H1 (cell line): ENCODE measurements around the gene GALNT9. TPM values are rescaled to one million over a fixed set of nuclear protein-coding genes. Genes with fewer than 3 reads are reported as not detected.

Source experiments
- CTCF ChIA-PET: fragments of 300-600 bp; sonication (Branson Sonifier 250); formaldehyde crosslinking; loops from one replicate; lab custom pipeline; 2021; ENCODE audit not compliant: partially characterized antibody; lab: Charles Lee
- POLR2A ChIA-PET: fragments of 300-600 bp; sonication (Branson Sonifier 250); formaldehyde crosslinking; loops from one replicate; lab custom pipeline; 2021; ENCODE audit warnings: inconsistent platforms; ENCODE audit not compliant: partially characterized antibody; lab: Charles Lee
- DNase-seq, 2 experiments: peaks; one replicate each; pipeline versions ENCODE4 v3.0.0 to v3.0.0-alpha.2; 2010 to 2022; ENCODE audit warnings: low spot score in 2 of 2, low read depth in 1 of 2, mixed read lengths in 1 of 2
- FAIRE-seq: peaks from 2 replicates; lab custom pipeline; 2011; peaks lifted over from hg19 to GRCh38; lab: Jason Lieb, UNC
- H2AFZ ChIP-seq: 2 replicates; pipeline ENCODE4 v1.8.1; 2012; ENCODE audit warnings: low read length, inconsistent platforms
- H2AK5ac ChIP-seq: 2 replicates; pipeline ENCODE4 v1.6.1; 2013; ENCODE audit warnings: low read depth, low read length
- H2BK120ac ChIP-seq: replicated peaks from 2 replicates; pipeline ENCODE3; 2013; ENCODE audit warnings: low read depth, low read length, inconsistent platforms
- H2BK12ac ChIP-seq: 2 replicates; pipeline ENCODE4 v1.6.1; 2013; ENCODE audit warnings: low read depth, low read length
- H2BK15ac ChIP-seq: 2 replicates; pipeline ENCODE4 v1.6.1; 2013; ENCODE audit warnings: low read length
- H2BK20ac ChIP-seq: 2 replicates; pipeline ENCODE4 v1.6.1; 2013; ENCODE audit warnings: low read length
- H2BK5ac ChIP-seq: 2 replicates; pipeline ENCODE4 v1.6.1; 2013; ENCODE audit warnings: low read depth, low read length
- H3K14ac ChIP-seq: 2 replicates; pipeline ENCODE4 v1.6.1; 2013; ENCODE audit warnings: inconsistent platforms; ENCODE audit not compliant: insufficient read length
- H3K18ac ChIP-seq: 2 replicates; pipeline ENCODE4 v1.6.1; 2013; ENCODE audit warnings: low read length; ENCODE audit errors: extremely low read depth
- H3K23ac ChIP-seq: 2 replicates; pipeline ENCODE4 v1.6.1; 2013; ENCODE audit warnings: inconsistent platforms; ENCODE audit not compliant: insufficient read length
- H3K23me2 ChIP-seq: 2 replicates; pipeline ENCODE4 v1.6.1; 2013; ENCODE audit warnings: low read depth, low read length
- H3K27ac ChIP-seq: 2 replicates; pipeline ENCODE4 v1.6.1; 2011; ENCODE audit warnings: low read depth, low read length, inconsistent platforms
- H3K27me3 ChIP-seq, 4 experiments: replicated peaks in 1 of 4; 1 replicate in 1 of 4; 2 replicates in 3 of 4; pipeline versions ENCODE4 v1.6.1 to v1.8.1; 2011 to 2013; ENCODE audit warnings: low read length in 3 of 4, mild to moderate bottlenecking in 3 of 4, inconsistent platforms in 2 of 4, mixed read lengths in 2 of 4, moderate library complexity in 1 of 4; ENCODE audit not compliant: control insufficient read depth in 3 of 4, insufficient read depth in 3 of 4; ENCODE audit errors: extremely low read depth in 1 of 4
- H3K36me3 ChIP-seq, 4 experiments: 2 replicates each; pipeline versions ENCODE4 v1.6.1 to v1.8.1; 2011 to 2013; ENCODE audit warnings: mild to moderate bottlenecking in 4 of 4, low read length in 3 of 4, moderate library complexity in 2 of 4, control low read depth in 1 of 4, inconsistent platforms in 1 of 4; ENCODE audit not compliant: insufficient read depth in 4 of 4, control insufficient read depth in 2 of 4
- H3K4ac ChIP-seq: replicated peaks from 2 replicates; pipeline ENCODE3; 2013; ENCODE audit warnings: low read length, low read depth, mixed read lengths, inconsistent platforms; ENCODE audit not compliant: insufficient read length
- H3K4me1 ChIP-seq, 4 experiments: replicated peaks in 1 of 4; 1 replicate in 1 of 4; 2 replicates in 3 of 4; pipeline versions ENCODE4 v1.6.1 to v1.8.1; 2011 to 2013; ENCODE audit warnings: low read length in 3 of 4, inconsistent platforms in 2 of 4, mixed read lengths in 1 of 4; ENCODE audit not compliant: insufficient read depth in 4 of 4, control insufficient read depth in 3 of 4
- H3K4me2 ChIP-seq, 2 experiments: 2 replicates each; pipeline versions ENCODE4 v1.6.1 to v1.8.1; 2011 to 2013; ENCODE audit warnings: low read depth in 2 of 2, low read length in 2 of 2, control low read depth in 1 of 2, inconsistent platforms in 1 of 2, mild to moderate bottlenecking in 1 of 2; ENCODE audit not compliant: insufficient read depth in 1 of 2
- H3K4me3 ChIP-seq, 4 experiments: fragments of 200-600, 300-600 bp in 1 of 4; sonication (generic), shearing (Covaris generic), sonication (Bioruptor Twin) in 1 of 4; 2 replicates each; pipeline versions ENCODE4 v1.5.1 to v1.8.1; 2011 to 2016; ENCODE audit warnings: low read length in 4 of 4, low read depth in 3 of 4, control low read depth in 2 of 4, inconsistent platforms in 2 of 4, mild to moderate bottlenecking in 2 of 4, mixed read lengths in 1 of 4, moderate library complexity in 1 of 4; ENCODE audit not compliant: insufficient read depth in 2 of 4; ENCODE audit errors: extremely low read depth in 1 of 4
- H3K56ac ChIP-seq: replicated peaks from 2 replicates; pipeline ENCODE3; 2013; ENCODE audit warnings: low read depth, mild to moderate bottlenecking, mixed read lengths, low read length, inconsistent platforms; ENCODE audit not compliant: insufficient read length
- H3K79me1 ChIP-seq: 2 replicates; pipeline ENCODE4 v1.6.1; 2013; ENCODE audit warnings: low read depth, low read length, control low read depth
- H3K79me2 ChIP-seq, 2 experiments: 2 replicates each; pipeline versions ENCODE4 v1.6.1 to v1.8.1; 2012 to 2013; ENCODE audit warnings: low read length in 2 of 2, mild to moderate bottlenecking in 2 of 2, inconsistent platforms in 1 of 2; ENCODE audit not compliant: insufficient read depth in 2 of 2, control insufficient read depth in 1 of 2
- H3K9ac ChIP-seq, 4 experiments: replicated peaks in 1 of 4; 1 replicate in 1 of 4; 2 replicates in 3 of 4; pipeline versions ENCODE4 v1.6.1 to v1.8.1; 2011 to 2013; ENCODE audit warnings: low read depth in 3 of 4, low read length in 3 of 4, control low read depth in 2 of 4, mild to moderate bottlenecking in 2 of 4, moderate library complexity in 2 of 4, inconsistent platforms in 1 of 4; ENCODE audit errors: extremely low read depth in 1 of 4
- H3K9me3 ChIP-seq, 2 experiments: 2 replicates each; pipeline versions ENCODE4 v1.6.1 to v1.8.1; 2012 to 2013; ENCODE audit warnings: mild to moderate bottlenecking in 2 of 2, moderate library complexity in 2 of 2, control low read depth in 1 of 2, inconsistent platforms in 1 of 2, low read depth in 1 of 2, low read length in 1 of 2, mixed read lengths in 1 of 2; ENCODE audit not compliant: insufficient read depth in 2 of 2
- H4K20me1 ChIP-seq, 2 experiments: replicated peaks in 1 of 2; 2 replicates each; pipeline versions ENCODE3 to v1.8.1; 2011 to 2013; ENCODE audit warnings: inconsistent platforms in 2 of 2, low read length in 2 of 2, mild to moderate bottlenecking in 1 of 2; ENCODE audit not compliant: insufficient read depth in 2 of 2, control insufficient read depth in 1 of 2
- H4K5ac ChIP-seq: 2 replicates; pipeline ENCODE4 v1.6.1; 2013; ENCODE audit warnings: low read length, low read depth, mixed read lengths, inconsistent platforms; ENCODE audit not compliant: insufficient read length
- H4K8ac ChIP-seq: 2 replicates; pipeline ENCODE4 v1.8.0; 2013; ENCODE audit warnings: mild to moderate bottlenecking, moderate library complexity, low read length, inconsistent platforms; ENCODE audit not compliant: insufficient read depth; ENCODE audit errors: extremely low read depth
- H4K91ac ChIP-seq: replicated peaks from 2 replicates; pipeline ENCODE3; 2013; ENCODE audit warnings: low read length, mixed read lengths, inconsistent platforms; ENCODE audit not compliant: insufficient read length
- BRCA1 ChIP-seq: IDR thresholded peaks from 2 replicates; pipeline ENCODE4 v1.6.1; 2012; ENCODE audit warnings: low read depth, low read length, improper control_type of control experiment
- CTCF ChIP-seq, 3 experiments: IDR thresholded peaks; 1 replicate in 2 of 3; 2 replicates in 1 of 3; pipeline versions ENCODE4 v1.5.1 to v1.6.1; 2011; ENCODE audit warnings: low read length in 3 of 3, mild to moderate bottlenecking in 3 of 3, inconsistent platforms in 2 of 3, low read depth in 1 of 3, moderate library complexity in 1 of 3; ENCODE audit not compliant: insufficient read depth in 1 of 3; ENCODE audit errors: control extremely low read depth in 1 of 3
- RAD21 ChIP-seq, 2 experiments: IDR thresholded peaks in 1 of 2; conservative IDR thresholded peaks in 1 of 2; 2 replicates each; pipeline ENCODE4 v1.6.1; 2011; ENCODE audit warnings: low read depth in 2 of 2, low read length in 2 of 2, improper control_type of control experiment in 1 of 2, inconsistent platforms in 1 of 2, mild to moderate bottlenecking in 1 of 2, moderate library complexity in 1 of 2
- RXRA ChIP-seq: IDR thresholded peaks from 2 replicates; pipeline ENCODE4 v1.6.1; 2011; ENCODE audit warnings: low read depth, mild to moderate bottlenecking, low read length, moderate library complexity; ENCODE audit not compliant: insufficient read depth
- WGBS, 2 experiments: shearing (Covaris generic) in 1 of 2; methylation state at CpG; one replicate each; pipeline versions ENCODE4 v1.1.6 to v1.1.7; 2013 to 2015; ENCODE audit warnings: low lambda C conversion rate in 2 of 2, mixed read lengths in 2 of 2, inconsistent platforms in 1 of 2, low coverage in 1 of 2, missing lambda C conversion rate in 1 of 2; ENCODE audit not compliant: insufficient replicate concordance in 2 of 2, insufficient coverage in 1 of 2, insufficient read length in 1 of 2; ENCODE audit errors: extremely low coverage in 1 of 2, missing lambda C conversion rate in 1 of 2; 5-methylcytosine and 5-hydroxymethylcytosine counted together
- polyA plus RNA-seq, 7 experiments: library from polyadenylated mRNA; depleted of rRNA in 3 of 7; stranded (reverse) in 5 of 7; unstranded in 2 of 7; fragments of >200 nt in 5 of 7; fragments of 200-250 nt in 2 of 7; gene quantifications; 1 replicate in 5 of 7; 2 replicates in 1 of 7; 4 replicates in 1 of 7; pipeline versions ENCODE4 v1.2.1 to v1.2.3, GENCODE V29; 2011 to 2013; ENCODE audit warnings: missing spikeins in 2 of 7, mixed read lengths in 2 of 7
- total RNA-seq: library from RNA; stranded (reverse); fragmentation: NEBNext Ultra II Directional; extraction: Animal tissue kit (Norgen Biotek cat#: 25700); gene quantifications from 2 replicates; pipeline ENCODE4 v1.2.1, GENCODE V29; 2021

The GALNT9 gene
- total and polyA plus RNA-seq, 2 of the 8 experiments (the other 6 are each of a cell fraction or from before 2014, with no cell fraction given), result 2.0 to 3.6 TPM

- Histone ChIP-seq H3K4me3 (no peak overlapping the region), H2AFZ (no peak overlapping the region), H2BK20ac (no peak overlapping the region), H3K79me1 (no peaks in the 10 kb centered on the region), H3K14ac (no peak overlapping the region), H2BK5ac (no peak overlapping the region), H3K4me2 (no peak overlapping the region), H3K23ac (no peak overlapping the region), H3K36me3 (no peaks in the 10 kb centered on the region), H3K9ac (no peak overlapping the region), H3K23me2 (no peaks in the 10 kb centered on the region), H3K4me1 (0 out of 7 replicates have a peak, but pooled peaks cover 0 to 3% (median 0%) of the 10 kb centered on the region in 4 experiments), H2AK5ac (no peak overlapping the region), H3K27ac (no peak overlapping the region), H2BK15ac (no peak overlapping the region), H3K79me2 (no peaks in the 10 kb centered on the region), H3K18ac (no peak overlapping the region), H4K5ac (no peak overlapping the region), H4K20me1 (peaks cover 2 to 3% of the 10 kb centered on the region in 2 experiments), H3K9me3 (peaks cover 2 to 5% of the 10 kb centered on the region in 2 experiments; a peak in 1 of 4 replicates), H3K56ac (no peak overlapping the region), H4K8ac (no peak overlapping the region), H2BK12ac (no peak overlapping the region), H3K27me3 (peaks cover 0 to 26% (median 14%) of the 10 kb centered on the region in 4 experiments; a peak in 4 of 7 replicates), H3K4ac (no peak overlapping the region), H2BK120ac (no peak overlapping the region), H4K91ac (no peak overlapping the region)
- ChIA-PET CTCF (interaction anchor here (0.6 to 1.5 kb wide), 12 partner anchors 9 to 1375 kb away, joined by 3 to 4 read pairs (median 3); no protein-coding TSS in a partner anchor), POLR2A (interaction anchor here (0.7 kb wide), 2 partner anchors 34 to 194 kb away, joined by 3 to 5 read pairs; no protein-coding TSS in a partner anchor)
- DNase-seq (no peak), FAIRE-seq (no peak)
- TF ChIP-seq BRCA1, result no peak
- TF ChIP-seq RAD21 (IDR thresholded peaks at IDR 0.05 in 1 of 2, conservative IDR thresholded peaks at IDR 0.05 in 1 of 2; ENCODE audit: low read depth in 2 of 2, low read length in 2 of 2), result peak; percentile 43 to 68
- 0 out of 2 replicates have a peak, but pooled peaks have one; percentile 78 for TF ChIP-seq RXRA
- TF ChIP-seq CTCF (IDR thresholded peaks at IDR 0.05; ENCODE audit: control extremely low read depth in 1 of 3, insufficient read depth in 1 of 3, low read depth in 1 of 3, low read length in 3 of 3), result peak; percentile 39 to 59 (median 39)
- 88% methylated on average over 40 of the region's 48 CpGs; no CpG with 5 or more reads in 1 of the 2 experiments for WGBS, 2 experiments
These were observed 119.0 kb downstream of the GALNT9 start for GRCh38 chr12:132210223-132211055.
